Measurements from ENCODE around the gene TMEM244. TPM values are rescaled to one million over a fixed set of nuclear protein-coding genes. Genes with fewer than 3 reads are reported as not detected.

The TMEM244 gene
- total RNA-seq, 1 donor from 2014 or later = not detected

GRCh38 chr6:129871221-129871620 is 10.1 kb upstream of the TMEM244 start:
- DNase-seq (ENCODE audit: low spot score) = no peak
- no peaks in the 10 kb centered on the region for H3K36me3 Mint-ChIP-seq (ENCODE audit: low read depth, unreplicated experiment)
- no peaks in the 10 kb centered on the region for H3K27me3 Mint-ChIP-seq (ENCODE audit: unreplicated experiment)
- no peaks in the 10 kb centered on the region for H3K9me3 Mint-ChIP-seq (ENCODE audit: unreplicated experiment)
- no peaks in the 10 kb centered on the region for H3K4me1 Mint-ChIP-seq (ENCODE audit: unreplicated experiment)
- no peak overlapping the region for H3K27ac Mint-ChIP-seq (ENCODE audit: unreplicated experiment)
- H3K4me3 Mint-ChIP-seq (ENCODE audit: unreplicated experiment) = no peak overlapping the region
- TF ChIP-seq CTCF (IDR thresholded peaks at IDR 0.05; ENCODE audit: unreplicated experiment) = no peak

GRCh38 chr6:129867403-129867802 is 6.3 kb upstream of the TMEM244 start:
- no peaks in the 10 kb centered on the region for H3K9me3 Mint-ChIP-seq (ENCODE audit: unreplicated experiment)
- H3K27ac Mint-ChIP-seq (ENCODE audit: unreplicated experiment) = no peak overlapping the region
- no peaks in the 10 kb centered on the region for H3K4me1 Mint-ChIP-seq (ENCODE audit: unreplicated experiment)
- no peak overlapping the region for H3K4me3 Mint-ChIP-seq (ENCODE audit: unreplicated experiment)
- DNase-seq (ENCODE audit: low spot score) = no peak
- no peak for TF ChIP-seq CTCF (IDR thresholded peaks at IDR 0.05; ENCODE audit: unreplicated experiment)
- no peaks in the 10 kb centered on the region for H3K27me3 Mint-ChIP-seq (ENCODE audit: unreplicated experiment)
- no peaks in the 10 kb centered on the region for H3K36me3 Mint-ChIP-seq (ENCODE audit: low read depth, unreplicated experiment)

- Mint-ChIP-seq H3K27me3 (ENCODE audit: unreplicated experiment) (no peaks in the 10 kb centered on the region), H3K27ac (ENCODE audit: unreplicated experiment) (no peak overlapping the region), H3K36me3 (ENCODE audit: low read depth, unreplicated experiment) (no peaks in the 10 kb centered on the region), H3K9me3 (ENCODE audit: unreplicated experiment) (no peaks in the 10 kb centered on the region), H3K4me1 (ENCODE audit: unreplicated experiment) (no peaks in the 10 kb centered on the region), H3K4me3 (ENCODE audit: unreplicated experiment) (no peak overlapping the region)
- no peak for DNase-seq (ENCODE audit: low spot score)
- TF ChIP-seq CTCF (IDR thresholded peaks at IDR 0.05; ENCODE audit: unreplicated experiment) = no peak
Measured at GRCh38 chr6:129866688-129867087, 5.6 kb upstream of the TMEM244 start.

GRCh38 chr6:129866256-129866655 is 5.1 kb upstream of the TMEM244 start:
- no peaks in the 10 kb centered on the region for H3K9me3 Mint-ChIP-seq (ENCODE audit: unreplicated experiment)
- no peak overlapping the region for H3K27ac Mint-ChIP-seq (ENCODE audit: unreplicated experiment)
- no peaks in the 10 kb centered on the region for H3K27me3 Mint-ChIP-seq (ENCODE audit: unreplicated experiment)
- H3K4me3 Mint-ChIP-seq (ENCODE audit: unreplicated experiment) = no peak overlapping the region
- no peak for TF ChIP-seq CTCF (IDR thresholded peaks at IDR 0.05; ENCODE audit: unreplicated experiment)
- DNase-seq (ENCODE audit: low spot score) = no peak
- H3K4me1 Mint-ChIP-seq (ENCODE audit: unreplicated experiment) = no peaks in the 10 kb centered on the region
- no peaks in the 10 kb centered on the region for H3K36me3 Mint-ChIP-seq (ENCODE audit: low read depth, unreplicated experiment)

GRCh38 chr6:129865013-129865412 is 3.9 kb upstream of the TMEM244 start:
- H3K4me1 Mint-ChIP-seq (ENCODE audit: unreplicated experiment) = no peaks in the 10 kb centered on the region
- DNase-seq (ENCODE audit: low spot score) = no peak
- no peak for TF ChIP-seq CTCF (IDR thresholded peaks at IDR 0.05; ENCODE audit: unreplicated experiment)
- no peaks in the 10 kb centered on the region for H3K36me3 Mint-ChIP-seq (ENCODE audit: low read depth, unreplicated experiment)
- H3K27ac Mint-ChIP-seq (ENCODE audit: unreplicated experiment) = no peak overlapping the region
- H3K9me3 Mint-ChIP-seq (ENCODE audit: unreplicated experiment) = no peaks in the 10 kb centered on the region
- H3K27me3 Mint-ChIP-seq (ENCODE audit: unreplicated experiment) = no peaks in the 10 kb centered on the region
- H3K4me3 Mint-ChIP-seq (ENCODE audit: unreplicated experiment) = no peak overlapping the region
